HG02642 (cell line): ENCODE results near the gene SRPK2.
"Not testable (repeated sequence)": the region's sequence is repeated elsewhere in the genome, so short reads cannot be mapped to it uniquely, and the experiment has no call there.

Experiments
- ATAC-seq: cut with Tn5 transposase; IDR thresholded peaks from one replicate; pipeline ENCODE4 v1.9.1; 2021; ENCODE audit warnings: mild to moderate bottlenecking; ENCODE audit not compliant: unreplicated experiment, poor library complexity

The SRPK2 gene

DNA sequence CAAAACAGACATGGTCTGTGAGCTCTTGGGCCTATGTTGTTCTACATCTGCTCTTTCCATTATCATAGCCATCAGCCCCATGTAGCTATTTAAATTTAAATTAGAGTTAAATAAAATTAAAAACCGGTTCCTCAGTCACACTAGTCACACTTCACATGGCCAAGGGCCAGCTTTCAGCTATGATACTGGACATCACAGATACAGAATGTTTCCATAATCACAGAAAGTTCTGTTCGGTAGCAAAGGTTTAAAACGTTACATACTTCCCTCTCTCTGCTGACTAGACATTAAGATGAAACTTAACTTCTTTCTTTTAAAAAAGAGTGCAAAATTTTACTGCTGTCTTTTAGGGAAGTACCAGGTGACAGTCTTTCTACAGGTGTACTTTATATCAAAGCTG is 43.0 kb downstream of the SRPK2 start:
- no peak for ATAC-seq

DNA sequence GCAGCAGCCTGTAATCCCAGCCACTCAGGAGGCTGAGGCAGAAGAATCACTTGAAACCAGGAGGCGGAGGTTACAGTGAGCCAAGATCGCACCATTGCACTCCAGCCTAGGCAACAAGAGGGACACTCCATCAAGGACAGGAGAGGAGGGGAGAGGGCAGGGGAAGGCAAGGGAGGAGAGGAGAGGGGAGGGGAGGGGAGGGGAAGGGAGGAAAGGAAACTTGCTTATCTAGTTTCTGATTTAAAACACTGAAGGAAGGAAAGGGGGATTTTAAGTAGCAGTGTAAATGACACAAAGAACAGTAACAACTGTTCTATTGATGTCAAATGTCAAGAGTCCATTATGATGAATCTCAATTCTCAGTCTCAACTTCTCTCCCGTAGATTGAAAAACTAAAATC is 43.7 kb downstream of the SRPK2 start:
- ATAC-seq, result no peak

DNA sequence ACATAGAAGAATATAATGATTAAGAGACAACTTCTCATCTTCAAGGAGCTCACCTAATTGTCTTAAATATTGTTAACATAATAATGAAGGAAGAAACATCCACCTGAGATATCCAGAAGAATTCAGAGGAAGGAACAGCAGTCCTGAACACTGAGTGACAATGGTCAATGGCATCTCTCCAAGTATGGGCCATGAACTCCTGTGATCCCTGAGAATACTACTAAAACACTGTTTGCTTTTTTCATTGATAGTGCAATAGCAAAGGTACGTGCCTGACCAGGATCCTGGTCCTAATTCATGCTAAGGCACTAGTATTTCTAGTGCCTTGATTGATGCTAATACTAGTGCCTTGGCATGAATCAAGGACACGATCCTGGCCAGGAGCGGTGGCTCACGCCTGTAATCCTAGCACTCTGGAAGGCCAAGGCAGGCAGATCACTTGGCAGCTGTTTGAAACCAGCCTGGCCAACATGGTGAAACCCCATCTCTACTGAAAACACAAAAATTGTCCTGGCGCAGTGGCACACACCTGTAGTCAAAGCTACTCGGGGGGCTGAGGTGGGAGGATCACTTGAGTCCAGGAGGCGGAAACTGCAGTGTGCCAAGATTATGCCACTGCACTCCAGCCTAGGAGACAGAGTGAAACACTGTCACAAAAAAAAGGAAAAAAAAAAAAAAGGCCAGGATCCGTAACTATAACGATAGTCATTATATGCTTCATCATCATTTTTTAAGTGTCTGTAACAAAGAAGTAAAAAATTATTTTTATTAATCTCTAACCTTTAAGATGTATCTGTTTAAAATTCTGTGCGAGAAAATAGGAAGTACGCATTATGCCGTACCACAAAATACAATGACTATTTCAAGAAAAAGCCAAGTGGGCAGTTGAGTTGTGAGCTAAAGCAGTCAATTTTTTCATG is 49.1 kb downstream of the SRPK2 start:
- ATAC-seq, result no peak

GRCh38 chr7:105337529-105337928 is 51.2 kb downstream of the SRPK2 start:
- ATAC-seq, result no peak

GRCh38 chr7:105336009-105336408 is 52.7 kb downstream of the SRPK2 start:
- ATAC-seq, result no peak

- ATAC-seq, result not testable (repeated sequence)
Observed at GRCh38 chr7:105332661-105333060, 56.1 kb downstream of the SRPK2 start.

DNA sequence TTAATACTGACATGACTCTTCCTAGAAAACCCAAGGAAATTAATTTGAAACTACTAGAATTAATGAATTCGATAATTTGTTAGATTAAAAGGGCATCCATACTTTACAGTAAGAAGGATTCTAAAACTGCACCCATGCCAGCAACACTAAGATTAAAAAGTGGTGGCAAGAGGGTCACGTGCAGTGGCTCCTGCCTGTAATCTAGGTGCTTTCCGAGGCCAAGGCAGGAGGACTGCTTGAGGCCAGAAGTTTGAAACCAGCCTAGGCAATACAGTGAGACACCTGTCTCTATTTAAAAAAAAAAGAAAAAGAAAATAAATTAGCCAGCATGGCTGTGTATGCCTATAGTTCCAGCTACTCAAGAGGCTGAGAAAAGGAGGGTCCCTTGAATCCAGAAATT is 58.2 kb downstream of the SRPK2 start:
- no peak for ATAC-seq

DNA sequence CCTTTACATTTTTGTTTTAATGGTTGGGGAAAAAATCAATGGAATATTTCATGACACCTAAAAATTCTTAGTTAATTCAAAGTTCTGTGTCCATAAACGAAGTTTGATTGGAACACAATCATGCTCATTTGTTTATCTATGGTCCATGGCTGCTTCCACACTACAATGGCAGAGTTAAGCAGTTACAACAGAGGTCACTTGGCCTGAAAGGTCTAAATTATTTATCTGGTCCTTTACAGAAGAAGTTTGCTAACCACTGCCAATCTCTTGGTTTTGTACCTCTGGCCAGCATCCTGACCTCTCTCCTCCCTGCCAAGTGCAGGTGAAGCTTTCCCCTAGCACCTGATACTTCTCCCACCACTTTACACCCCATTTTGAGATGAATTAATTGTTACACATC is 61.5 kb downstream of the SRPK2 start:
- no peak for ATAC-seq

GRCh38 chr7:105325216-105325904 is 63.4 kb downstream of the SRPK2 start:
- no peak for ATAC-seq

- not testable (repeated sequence) for ATAC-seq
Observed at GRCh38 chr7:105324606-105325005, 64.1 kb downstream of the SRPK2 start.

- ATAC-seq, result no peak
Observed at GRCh38 chr7:105323366-105323765, 65.4 kb downstream of the SRPK2 start.

DNA sequence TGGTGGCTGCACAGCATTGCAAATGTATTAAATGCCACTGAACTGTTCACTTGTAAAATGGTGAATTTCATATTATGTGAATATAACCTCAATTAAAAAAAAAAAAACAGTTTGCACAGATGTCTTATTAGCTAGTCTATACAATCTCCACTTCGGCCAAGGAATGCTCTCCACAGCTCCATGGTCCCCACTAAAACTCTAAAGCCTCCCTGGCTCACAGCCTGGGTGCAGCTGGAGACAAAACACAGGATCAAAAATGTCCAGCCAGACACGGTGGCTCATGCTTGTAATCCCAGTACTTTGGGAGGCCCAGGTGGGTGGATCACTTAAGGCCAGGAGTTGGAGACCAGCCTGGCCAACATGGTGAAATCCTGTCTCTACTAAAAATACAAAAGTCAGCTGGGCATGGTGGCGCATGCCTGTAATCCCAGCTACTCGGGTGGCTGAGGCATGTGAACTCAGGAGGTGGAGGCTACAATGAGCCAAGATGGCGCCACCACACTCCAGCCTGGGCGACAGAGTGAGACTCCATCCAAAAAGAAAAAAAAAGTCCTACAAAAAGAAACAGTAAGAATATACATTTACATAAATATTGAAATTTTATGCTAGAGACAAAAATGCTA is 66.0 kb downstream of the SRPK2 start:
- no peak for ATAC-seq

GRCh38 chr7:105321754-105322455 is 66.8 kb downstream of the SRPK2 start:
- no peak for ATAC-seq

- no peak for ATAC-seq
Observed at GRCh38 chr7:105320896-105321295, 67.8 kb downstream of the SRPK2 start.

GRCh38 chr7:105319578-105319977 is 69.1 kb downstream of the SRPK2 start:
- no peak for ATAC-seq

- ATAC-seq, result no peak
Observed at GRCh38 chr7:105316578-105317344, 72.0 kb downstream of the SRPK2 start.

GRCh38 chr7:105315357-105315756 is 73.4 kb downstream of the SRPK2 start:
- no peak for ATAC-seq

- ATAC-seq, result no peak
Observed at GRCh38 chr7:105309235-105310169, 79.2 kb downstream of the SRPK2 start.

GRCh38 chr7:105307163-105307672 is 81.5 kb downstream of the SRPK2 start:
- ATAC-seq, result no peak
